ENCODE results near the gene MUL1.
"Not testable (repeated sequence)": the region's sequence is repeated elsewhere in the genome, so short reads cannot be mapped to it uniquely, and the experiment has no call there.

MUL1 gene

DNA sequence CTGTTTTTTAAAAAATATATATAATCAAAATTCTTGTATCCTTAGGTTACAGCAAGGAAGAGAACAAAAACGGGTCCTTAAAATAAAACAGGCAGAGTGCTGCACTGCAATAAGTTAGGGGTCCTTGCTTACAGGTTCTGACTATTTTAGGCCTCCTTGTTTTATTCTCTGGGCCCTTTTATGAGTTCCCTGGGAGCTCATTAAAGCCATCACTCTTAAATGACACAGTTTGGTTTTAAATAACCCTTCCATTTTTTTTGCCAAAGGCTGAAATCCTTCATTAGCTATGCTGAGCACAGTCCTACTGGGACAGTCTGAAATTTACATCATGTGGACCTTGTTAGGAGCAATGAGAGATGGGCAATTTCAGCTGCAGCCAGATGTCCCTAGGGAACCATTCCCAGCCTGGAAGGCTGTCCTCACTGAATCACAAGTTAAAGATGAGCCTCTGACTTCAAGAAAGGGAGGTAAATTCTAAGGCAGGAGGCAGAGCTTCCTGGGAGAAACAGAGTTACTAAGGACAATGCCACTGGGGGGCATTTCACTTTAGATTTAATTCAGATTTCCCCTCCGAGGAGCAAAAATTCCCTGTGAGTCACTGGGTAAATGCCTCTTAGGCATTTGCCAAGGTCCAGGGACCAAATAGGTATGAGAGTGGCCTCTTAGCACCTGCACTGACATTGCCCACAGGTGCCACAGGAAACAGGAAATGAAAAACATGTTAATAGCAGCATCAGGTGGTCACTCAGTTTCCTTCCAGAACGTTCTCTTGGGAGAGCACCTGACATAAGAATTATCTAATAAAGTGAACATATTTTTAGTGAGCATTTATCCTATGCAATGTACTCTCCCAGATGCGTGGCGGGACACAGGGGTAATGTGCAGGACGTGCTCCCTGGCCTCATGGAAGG lies 3.8 kb upstream of the MUL1 start:
- no peak for DNase-seq

DNA sequence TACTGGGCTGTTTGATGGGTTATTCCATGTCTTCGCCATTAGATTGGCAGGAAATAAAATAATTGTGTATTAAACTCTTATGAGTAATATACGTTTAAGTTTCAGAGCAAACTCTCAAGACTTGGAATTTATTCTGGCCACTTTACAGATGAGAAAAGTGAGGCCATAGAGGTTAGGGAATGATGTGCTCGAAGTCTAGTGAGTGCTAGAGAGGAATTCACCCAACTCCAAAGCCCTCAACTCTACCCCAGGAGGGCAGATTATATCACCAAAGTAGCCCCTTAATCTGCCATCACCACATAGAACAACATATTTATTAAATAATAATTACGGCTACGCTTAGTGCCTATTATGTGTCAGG lies 440 bp upstream of the MUL1 start:
- no peak for DNase-seq

DNA sequence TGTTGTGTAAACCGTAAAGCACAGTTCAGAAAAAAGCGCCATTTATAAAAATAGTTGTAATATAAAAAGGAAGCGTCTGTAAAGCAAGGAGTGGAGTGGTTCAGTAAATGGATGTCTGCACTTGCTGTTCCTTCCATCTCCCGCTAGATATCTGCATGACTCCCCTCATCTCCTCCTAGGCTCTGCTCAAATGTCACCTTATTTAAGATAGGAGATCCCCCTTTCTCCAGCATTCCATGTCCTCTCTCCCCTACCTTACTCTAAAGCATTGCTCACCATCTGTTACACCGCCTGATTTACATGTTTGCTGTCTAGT lies 745 bp downstream of the MUL1 start:
- DNase-seq, result no peak

- no peak for DNase-seq
These were observed 2.5 kb downstream of the MUL1 start for GRCh38 chr1:20505488-20505887.

DNA sequence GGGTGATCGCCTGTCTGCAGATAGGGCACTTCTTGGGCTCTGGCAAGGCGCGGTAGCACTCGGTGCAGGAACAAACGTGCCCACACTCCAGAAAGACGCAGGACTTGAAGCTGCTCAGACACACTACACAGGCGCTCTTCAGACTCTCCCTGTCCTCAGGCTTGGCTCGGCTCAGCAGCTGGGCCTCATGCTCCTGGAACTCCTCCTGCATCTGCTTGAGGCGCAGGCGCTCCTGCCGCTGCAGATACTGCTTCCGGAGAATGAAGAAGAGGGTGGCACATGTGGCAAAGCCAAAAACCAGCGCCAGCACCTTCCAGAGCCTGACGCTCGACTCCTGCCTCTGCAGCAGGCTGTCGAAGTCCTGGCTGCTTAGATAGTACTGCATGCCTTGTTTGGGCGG lies 7.2 kb downstream of the MUL1 start:
- no peak for DNase-seq

GRCh38 chr1:20499718-20500117 lies 8.2 kb downstream of the MUL1 start:
- DNase-seq, result no peak

- DNase-seq, result no peak
These were observed 8.8 kb downstream of the MUL1 start for GRCh38 chr1:20499105-20499504.

DNA sequence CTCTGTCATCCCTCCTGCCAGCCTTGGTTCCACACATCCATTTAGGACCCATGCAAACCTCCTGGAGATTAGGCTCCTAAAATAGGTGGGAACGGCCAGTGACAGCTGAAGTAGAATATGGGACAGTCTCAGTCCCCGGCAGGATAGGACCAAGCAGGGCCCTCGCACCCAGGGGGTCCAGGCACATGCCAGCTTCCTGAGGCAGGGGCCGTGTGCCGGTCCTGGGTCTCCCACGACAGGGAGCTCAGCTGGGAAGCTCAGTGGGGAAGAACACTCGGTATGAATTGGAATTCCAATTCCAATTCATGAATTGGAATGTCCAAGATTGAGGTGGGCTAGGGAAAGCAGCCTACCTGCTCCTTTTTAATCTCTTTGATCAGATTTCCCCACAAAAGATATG lies 9.8 kb downstream of the MUL1 start:
- DNase-seq, result no peak

DNA sequence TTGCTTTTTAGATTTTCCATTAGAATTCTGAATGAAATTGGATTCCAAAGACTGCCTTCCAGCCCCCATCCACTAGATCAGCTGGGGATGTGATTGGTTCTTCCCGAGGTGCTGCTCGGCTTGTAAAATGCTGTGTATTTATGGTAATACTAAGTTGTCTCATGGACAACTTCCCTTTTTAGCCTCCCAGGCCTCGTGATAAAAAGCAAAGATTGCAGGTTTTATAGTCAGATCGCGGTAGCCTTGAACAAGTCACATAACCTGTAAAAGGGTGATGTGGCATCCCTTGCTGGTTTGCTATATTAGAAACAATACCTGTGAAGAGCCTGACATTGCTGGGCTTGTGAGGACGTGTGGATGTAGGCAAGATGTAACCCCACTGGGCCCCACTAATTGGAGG lies 10.4 kb downstream of the MUL1 start:
- DNase-seq, result no peak

DNA sequence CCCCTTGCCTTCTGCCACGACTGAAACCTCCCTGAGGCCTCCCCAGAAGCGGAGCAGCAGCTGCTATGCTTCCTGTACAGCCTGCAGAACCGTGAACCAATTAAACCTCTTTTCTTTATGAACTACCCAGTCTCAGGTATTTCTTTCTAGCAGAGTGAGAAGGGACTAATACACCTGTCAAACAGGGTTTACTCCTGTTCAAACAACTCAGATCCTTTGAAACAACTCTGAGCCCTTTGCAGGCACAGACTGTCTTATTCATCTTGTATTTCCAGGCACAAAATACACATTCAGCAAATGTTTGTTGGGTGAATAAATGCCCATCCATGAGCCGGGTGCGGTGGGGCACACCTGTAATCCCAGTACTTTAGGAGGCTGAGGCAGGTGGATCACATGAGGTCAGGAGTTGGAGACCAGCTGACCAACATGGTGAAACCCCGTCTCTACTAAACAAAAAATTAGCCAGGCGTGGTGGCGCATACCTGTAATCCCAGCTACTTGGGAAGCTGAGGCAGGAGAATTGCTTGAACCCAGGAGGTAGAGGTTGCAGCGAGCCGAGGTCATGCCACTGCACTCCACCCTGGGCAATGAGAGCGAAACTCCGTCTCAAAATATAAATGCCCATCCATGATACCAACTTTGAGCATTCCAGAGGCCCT lies 11.1 kb downstream of the MUL1 start:
- not testable (repeated sequence) for DNase-seq

- peak; percentile 54 for DNase-seq
These were observed 11.7 kb downstream of the MUL1 start for GRCh38 chr1:20496241-20496661.

DNA sequence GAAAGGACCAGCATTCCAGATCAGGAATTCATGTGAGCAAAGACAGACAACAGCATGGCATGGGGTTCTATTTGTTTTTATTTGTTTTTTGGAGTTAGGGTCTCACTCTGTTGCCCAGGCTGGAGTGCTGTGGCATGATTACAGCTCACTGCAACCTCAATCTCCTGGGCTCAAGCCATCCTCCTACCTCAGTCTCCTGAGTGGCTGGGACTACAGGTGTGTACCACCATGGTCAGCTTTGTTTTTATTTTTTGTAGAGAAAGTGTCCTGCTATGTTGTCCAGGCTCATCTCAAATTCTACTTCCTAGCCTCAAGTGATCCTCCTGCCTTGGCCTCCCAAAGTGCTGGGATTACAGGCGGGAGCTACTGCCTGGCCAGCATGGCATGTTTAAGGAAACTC lies 12.3 kb downstream of the MUL1 start:
- no peak for DNase-seq

GRCh38 chr1:20494609-20495311 lies 13.2 kb downstream of the MUL1 start:
- no peak for DNase-seq

GRCh38 chr1:20493839-20494608 lies 13.9 kb downstream of the MUL1 start:
- peak; percentile 87 for DNase-seq

GRCh38 chr1:20493309-20493708 lies 14.6 kb downstream of the MUL1 start:
- DNase-seq, result no peak

GRCh38 chr1:20492751-20493150 lies 15.2 kb downstream of the MUL1 start:
- DNase-seq, result no peak

- DNase-seq, result no peak
These were observed 16.1 kb downstream of the MUL1 start for GRCh38 chr1:20491866-20492265.

- DNase-seq, result no peak
These were observed 16.8 kb downstream of the MUL1 start for GRCh38 chr1:20491178-20491577.

- no peak for DNase-seq
These were observed 20.7 kb downstream of the MUL1 start for GRCh38 chr1:20487236-20487590.

DNA sequence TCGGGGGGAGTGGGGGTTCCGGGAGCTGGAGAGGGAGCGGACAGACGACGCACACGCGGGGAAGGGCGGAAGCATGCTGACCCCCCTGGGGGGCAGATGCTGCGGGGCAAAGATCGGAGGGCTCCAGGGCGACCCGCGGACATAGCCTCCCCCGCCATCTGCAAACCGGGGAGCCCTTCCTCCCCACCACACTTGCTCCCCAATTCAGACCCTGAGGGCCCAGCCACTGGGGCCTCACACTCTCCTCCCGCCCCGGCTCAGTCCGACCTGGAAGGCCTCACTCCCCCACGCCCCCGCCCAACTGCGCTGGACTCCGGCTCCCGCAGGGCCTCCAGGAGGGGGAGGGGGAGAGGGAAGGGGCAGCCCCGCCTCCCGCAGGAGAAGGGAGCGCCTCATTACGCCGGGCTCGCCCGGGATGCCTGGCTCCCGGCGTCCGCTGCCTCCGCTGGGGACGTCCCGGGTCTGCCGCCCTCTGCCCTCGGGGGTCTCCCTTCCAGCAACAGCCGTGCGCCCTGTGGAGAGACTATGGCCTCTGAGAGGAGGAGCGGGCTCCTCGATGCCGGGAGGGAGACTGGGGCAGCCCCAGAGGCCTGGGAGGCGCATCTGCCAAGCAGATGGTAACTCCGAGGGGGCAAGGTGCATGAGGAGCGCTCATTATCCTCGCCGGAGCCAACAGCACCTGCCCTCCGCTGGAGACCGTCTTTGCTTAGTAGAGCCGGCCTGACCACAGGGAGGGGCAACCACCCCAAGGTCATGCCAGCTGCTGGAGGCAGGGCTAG lies 21.3 kb downstream of the MUL1 start:
- DNase-seq, result no peak

DNA sequence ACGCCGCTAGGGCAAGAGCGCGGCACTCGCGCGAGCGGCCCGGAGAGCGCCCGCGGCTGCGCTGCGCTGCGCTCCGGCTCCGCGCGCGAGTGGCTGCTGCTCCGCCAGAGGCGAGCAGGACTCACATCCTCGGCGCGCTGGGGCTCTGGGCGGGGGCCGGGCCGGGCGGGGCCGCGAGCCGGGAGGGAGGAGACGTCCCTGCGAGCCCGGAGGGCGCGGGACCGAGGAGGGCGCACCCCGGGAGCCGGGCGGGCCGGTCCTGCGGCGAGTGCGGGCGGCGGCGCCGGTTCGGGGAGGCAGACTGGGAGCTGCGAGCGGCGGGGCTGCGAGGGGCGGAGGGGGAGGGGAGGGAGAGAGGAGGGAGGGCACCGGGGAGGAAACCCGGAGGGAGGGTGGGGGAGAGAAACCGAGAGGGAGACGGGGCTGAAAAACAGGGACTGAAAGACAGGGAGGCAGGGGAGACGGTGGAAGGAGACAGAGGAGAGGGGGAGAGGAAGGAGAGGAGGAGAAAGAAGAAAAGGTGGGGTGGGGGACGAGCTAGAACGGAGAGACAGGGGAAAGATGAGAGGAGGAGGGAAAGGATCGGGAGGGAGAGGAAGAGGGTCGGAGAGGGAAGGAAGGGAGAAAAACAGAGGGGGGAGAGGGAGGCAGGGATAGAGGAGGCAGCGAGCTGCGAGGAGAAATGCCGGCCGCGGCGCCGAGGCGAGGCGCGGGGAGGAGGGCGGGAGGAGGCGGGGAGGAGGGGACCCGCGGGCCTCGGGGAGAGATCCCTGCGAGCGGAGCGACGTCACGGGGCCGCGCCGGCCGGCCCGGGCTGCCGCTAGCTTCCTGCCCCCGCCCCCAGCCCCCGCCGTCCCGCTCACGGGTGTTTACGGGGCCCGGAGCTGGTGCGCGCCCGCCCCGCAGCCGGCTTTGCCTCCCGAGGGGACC lies 22.2 kb downstream of the MUL1 start, which contains the start of gene CAMK2N1:
Gene CAMK2N1, minus strand, starts transcription at position 684 of the 930 bp plus-strand sequence. CDS start 831 bp downstream, outside the sequence.
- peak; percentile 28 for DNase-seq
